Measurements from ENCODE around the gene PSMB10. TPM values are rescaled to one million over a fixed set of nuclear protein-coding genes. Genes with fewer than 3 reads are reported as not detected.

Gene PSMB10
- total RNA-seq, 4 donors from 2014 or later: 17.2 to 51.6 (median 36.1) TPM

- Histone ChIP-seq H3K4me1 (peaks cover 29 to 71% (median 55%) of the 10 kb centered on the region in 4 donors), H3K36me3 (peaks cover 48 to 89% (median 76%) of the 10 kb centered on the region in 4 donors), H3K9me3 (no peaks in the 10 kb centered on the region), H3K27ac (replicated peaks in 1 of 4) (peak overlapping the region; percentile 74 to 85 (median 82)), H3K27me3 (no peaks in the 10 kb centered on the region), H3K4me3 (no peak overlapping the region)
- no peak for DNase-seq (ENCODE audit: extremely low spot score)
- TF ChIP-seq POLR2AphosphoS5 (IDR thresholded peaks at IDR 0.05) (peak in 1 of 2 donors; percentile 34), POLR2A (IDR thresholded peaks at IDR 0.05; ENCODE audit: low read depth) (no peak)
- intact Hi-C loops (cut with DNase I): no loop called here
- WGBS: 85% methylated on average over 4 of the region's 27 CpGs
Observed at GRCh38 chr16:67942510-67943255, 6.0 kb upstream of the PSMB10 start.

- Histone ChIP-seq H3K27me3 (no peaks in the 10 kb centered on the region), H3K4me3 (no peak overlapping the region), H3K9me3 (no peaks in the 10 kb centered on the region), H3K36me3 (peaks cover 42 to 84% (median 71%) of the 10 kb centered on the region in 4 donors), H3K4me1 (peaks cover 31 to 75% (median 59%) of the 10 kb centered on the region in 4 donors), H3K27ac (replicated peaks in 1 of 4) (peak overlapping the region in 3 of 4 donors; percentile 74 to 85 (median 84))
- intact Hi-C loops (cut with DNase I): no loop called here
- TF ChIP-seq POLR2AphosphoS5 (IDR thresholded peaks at IDR 0.05) (no peak), CTCF (IDR thresholded peaks at IDR 0.05) (peak; percentile 35 to 70 (median 44))
- no peak for DNase-seq (ENCODE audit: extremely low spot score)
- 83% methylated on average over 6 of the region's 6 CpGs for WGBS
Observed at GRCh38 chr16:67942200-67942509, 5.5 kb upstream of the PSMB10 start.

GRCh38 chr16:67941469-67942199 lies 5.0 kb upstream of the PSMB10 start:
- H3K4me1 ChIP-seq: peaks cover 36 to 74% (median 64%) of the 10 kb centered on the region in 4 donors
- peak overlapping the region; percentile 31 to 85 (median 60) for H3K27ac ChIP-seq (replicated peaks in 1 of 4)
- no peaks in the 10 kb centered on the region for H3K9me3 ChIP-seq
- H3K27me3 ChIP-seq: no peaks in the 10 kb centered on the region
- intact Hi-C loops (cut with DNase I): no loop called here
- no peak for DNase-seq (ENCODE audit: extremely low spot score)
- H3K4me3 ChIP-seq: no peak overlapping the region
- WGBS: 76% methylated on average over 8 of the region's 9 CpGs
- TF ChIP-seq EP300 (IDR thresholded peaks at IDR 0.05) (no peak), POLR2AphosphoS5 (IDR thresholded peaks at IDR 0.05) (no peak), CTCF (IDR thresholded peaks at IDR 0.05) (no peak), POLR2A (IDR thresholded peaks at IDR 0.05; ENCODE audit: low read depth) (no peak)
- H3K36me3 ChIP-seq: peaks cover 37 to 78% (median 66%) of the 10 kb centered on the region in 4 donors

GRCh38 chr16:67940446-67941089 lies 3.9 kb upstream of the PSMB10 start:
- intact Hi-C loops (cut with DNase I): no loop called here

More at GRCh38 chr16:67940446-67941089, 3.9 kb upstream of the PSMB10 start:
- Histone ChIP-seq H3K27me3 (no peaks in the 10 kb centered on the region), H3K4me3 (no peak overlapping the region), H3K36me3 (peaks cover 26 to 68% (median 55%) of the 10 kb centered on the region in 4 donors), H3K27ac (replicated peaks in 1 of 4) (peak overlapping the region in 1 of 4 donors; percentile 47), H3K9me3 (no peaks in the 10 kb centered on the region), H3K4me1 (peaks cover 31 to 64% (median 55%) of the 10 kb centered on the region in 4 donors)
- no peak for DNase-seq (ENCODE audit: extremely low spot score)
- TF ChIP-seq EP300 (IDR thresholded peaks at IDR 0.05) (no peak), POLR2AphosphoS5 (IDR thresholded peaks at IDR 0.05) (no peak), CTCF (IDR thresholded peaks at IDR 0.05) (no peak), POLR2A (IDR thresholded peaks at IDR 0.05; ENCODE audit: low read depth) (no peak)
- WGBS: 88% methylated on average over 5 of the region's 5 CpGs
